ENCODE measurements around the gene TMEM121B.
A peak's percentile ranks its signal among the peaks of the same experiment; 100 is the strongest.

TMEM121B gene

GRCh38 chr22:17087498-17088131, 33.5 kb downstream of the TMEM121B start:
- no peak for DNase-seq (ENCODE audit: low spot score)

DNA sequence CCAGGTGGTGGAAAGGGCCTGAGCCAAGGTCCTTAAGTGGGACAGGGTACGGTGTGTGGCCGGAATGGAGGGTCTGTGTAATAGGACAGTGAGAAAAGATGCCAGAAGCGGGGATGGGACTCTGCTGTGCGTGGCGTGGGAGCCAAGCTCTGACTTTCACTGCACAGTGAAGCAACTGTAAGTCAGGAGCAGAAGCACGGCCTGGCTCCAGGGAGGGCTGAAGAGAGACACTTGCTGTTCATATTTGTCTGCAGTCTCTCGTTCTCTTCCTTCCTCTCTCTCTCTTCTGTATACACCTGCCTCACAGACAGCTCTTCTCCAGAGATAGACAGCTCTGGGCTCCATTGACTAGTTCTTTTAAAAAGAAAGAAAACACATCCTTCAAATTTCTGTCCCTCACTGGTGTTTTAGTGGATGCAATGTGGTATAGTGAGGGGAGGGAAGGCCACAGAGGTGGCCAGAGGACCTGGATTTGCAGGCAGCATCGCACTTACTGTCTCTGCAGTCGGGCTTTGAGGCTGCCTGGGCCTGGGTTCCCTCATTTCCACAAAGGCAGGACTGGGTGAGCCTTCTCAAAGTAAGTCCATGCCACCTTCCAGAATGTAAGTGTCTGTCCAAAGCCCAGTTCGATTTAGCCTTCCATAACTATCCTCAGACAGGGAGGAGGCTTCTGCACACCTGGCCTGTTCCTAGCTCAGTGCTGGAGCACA, 34.2 kb downstream of the TMEM121B start:
- no peak for DNase-seq (ENCODE audit: low spot score)

DNA sequence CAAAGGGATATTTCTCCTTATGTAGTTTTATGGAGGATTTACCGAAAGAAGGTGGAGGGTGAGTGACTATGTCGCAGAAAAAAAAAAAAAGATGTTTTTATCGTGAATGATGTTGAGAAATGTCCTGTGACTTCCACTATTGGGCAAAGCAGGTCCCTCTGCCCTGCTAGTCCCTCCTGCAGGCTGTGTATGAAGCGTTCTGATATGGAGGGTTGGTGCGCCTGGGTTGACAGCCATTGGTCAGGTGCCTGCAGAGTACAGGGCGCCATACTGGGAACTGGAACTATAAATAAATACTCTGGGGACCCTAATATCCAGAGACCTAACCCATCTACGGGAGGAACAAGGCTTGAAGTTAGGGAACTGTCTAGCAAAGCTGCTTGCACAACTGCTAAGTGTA, 34.9 kb downstream of the TMEM121B start:
- DNase-seq (ENCODE audit: low spot score) = no peak

DNA sequence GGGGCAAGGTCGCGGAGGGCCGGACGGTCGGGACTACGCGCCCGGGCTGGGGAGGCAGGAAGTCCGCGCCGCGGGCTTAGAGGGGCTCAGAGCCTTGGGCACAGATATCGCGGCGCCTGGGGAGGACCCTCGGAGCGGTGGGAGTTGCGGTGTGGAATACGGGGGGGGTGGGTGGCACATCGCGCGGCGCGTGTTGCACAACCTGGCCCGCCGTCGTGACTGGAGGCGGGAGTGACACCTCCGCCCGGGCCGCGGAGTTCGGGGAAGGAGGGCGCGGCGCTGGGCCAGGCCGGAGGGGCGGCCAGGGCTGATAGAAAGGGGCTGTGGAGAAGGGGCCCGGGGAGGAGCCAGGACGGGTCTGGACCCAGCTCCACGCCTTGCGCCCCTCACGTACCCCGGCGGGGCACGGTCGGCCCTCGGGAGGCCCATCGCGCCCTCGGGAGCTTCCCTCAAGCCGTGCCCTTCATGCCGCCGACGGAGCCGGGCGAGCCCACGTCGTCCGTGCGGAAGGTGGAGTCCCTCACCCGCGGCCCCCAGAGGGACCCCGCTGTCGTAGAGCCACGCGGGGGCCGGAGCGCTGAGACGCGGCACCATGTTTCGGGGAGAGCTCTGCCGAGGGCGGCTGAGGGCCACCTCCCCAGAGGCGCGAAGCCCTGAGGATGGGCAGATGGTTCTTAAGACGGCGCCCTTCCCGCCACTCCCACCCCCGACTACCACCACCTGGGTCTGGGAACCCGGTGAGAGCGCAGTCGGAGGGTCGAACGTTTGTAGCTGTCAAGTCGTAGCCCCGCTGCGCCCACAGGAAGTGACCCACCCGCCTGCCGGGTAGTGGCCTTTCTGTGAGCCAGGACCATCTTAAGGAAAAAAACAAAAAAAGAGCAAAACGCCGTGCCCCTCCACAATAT, 35.6 kb downstream of the TMEM121B start:
- no peak for DNase-seq (ENCODE audit: low spot score)

- DNase-seq (ENCODE audit: low spot score) = peak; percentile 93
Observed at GRCh38 chr22:17084554-17085276, 36.4 kb downstream of the TMEM121B start, which contains the start of gene IL17RA. Gene IL17RA (plus strand): TSS chr22:17085000. CDS start chr22:17085092, 92 bp downstream.

DNA sequence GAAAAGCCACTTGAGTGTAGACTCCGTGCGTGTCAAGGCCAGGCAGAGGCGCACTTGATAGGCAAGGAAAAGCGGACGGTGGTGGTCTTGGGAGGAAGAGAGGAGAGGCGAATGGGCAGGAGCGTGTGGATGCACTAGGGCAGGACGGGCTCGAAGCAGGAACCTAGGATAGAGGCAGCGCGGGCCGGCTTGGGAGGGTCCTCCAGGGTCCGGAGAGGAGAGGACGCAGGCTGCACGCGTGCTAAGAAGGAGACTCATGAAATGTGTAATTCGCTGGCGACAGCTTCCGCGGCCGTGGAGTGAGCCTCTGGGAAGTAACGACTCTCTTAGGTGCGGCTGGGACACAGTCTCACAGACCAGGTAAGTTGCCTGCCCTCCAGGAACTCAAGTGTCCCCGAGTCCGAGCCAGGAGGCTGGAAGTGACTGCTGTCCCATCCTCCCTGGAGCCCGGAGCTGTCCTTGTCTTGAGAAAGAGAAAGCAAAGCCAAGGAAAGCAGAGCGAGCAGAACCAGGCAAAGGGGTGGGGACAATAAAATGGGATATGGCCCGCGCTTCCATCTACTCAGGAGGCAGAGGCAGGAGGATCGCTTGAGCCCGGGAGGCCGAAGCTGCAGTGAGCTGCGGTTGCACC, 37.2 kb downstream of the TMEM121B start:
- DNase-seq (ENCODE audit: low spot score) = no peak

- DNase-seq (ENCODE audit: low spot score) = no peak
Observed at GRCh38 chr22:17083255-17083654, 37.9 kb downstream of the TMEM121B start.

DNA sequence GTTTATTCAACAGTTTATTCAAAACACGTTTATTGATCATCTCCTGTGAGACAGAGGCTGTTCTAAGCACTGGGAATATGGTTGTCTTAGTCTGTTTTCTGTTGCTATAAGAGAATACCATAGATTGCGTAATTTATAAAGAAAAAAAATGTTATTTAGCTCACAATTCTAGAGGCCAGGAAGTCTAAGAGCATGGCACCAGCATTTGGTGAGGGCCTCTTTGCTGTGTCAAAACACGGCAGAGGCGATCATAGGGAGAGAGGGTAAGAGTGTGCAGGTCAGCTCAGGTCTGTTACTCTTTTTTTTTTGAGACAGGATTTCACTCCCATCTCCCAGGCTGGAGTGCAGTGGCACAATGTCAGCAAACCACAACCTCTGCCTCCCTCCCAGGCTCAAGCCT, 41.6 kb downstream of the TMEM121B start:
- DNase-seq (ENCODE audit: low spot score) = no peak

DNA sequence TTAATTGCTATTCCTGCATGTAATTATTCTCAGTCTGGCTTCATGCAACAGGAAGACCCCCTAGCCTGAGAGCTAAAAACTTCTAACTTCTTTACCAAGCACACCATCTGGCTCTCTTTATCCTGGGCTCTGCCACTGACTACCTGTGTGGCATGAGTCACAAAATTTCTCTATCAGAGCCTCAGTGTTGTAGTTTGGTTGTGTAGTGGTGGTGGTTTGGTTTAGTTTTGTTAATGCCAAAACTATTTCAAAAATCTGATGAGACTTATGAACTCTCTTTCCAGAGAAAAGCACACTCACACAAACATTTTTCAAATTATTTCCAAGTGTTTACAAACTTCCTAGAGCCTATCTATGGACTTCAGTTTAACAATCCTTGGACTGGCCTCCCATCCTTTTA, 43.9 kb downstream of the TMEM121B start:
- DNase-seq (ENCODE audit: low spot score) = no peak

- no peak for DNase-seq (ENCODE audit: low spot score)
Observed at GRCh38 chr22:17074648-17075002, 46.5 kb downstream of the TMEM121B start.

DNA sequence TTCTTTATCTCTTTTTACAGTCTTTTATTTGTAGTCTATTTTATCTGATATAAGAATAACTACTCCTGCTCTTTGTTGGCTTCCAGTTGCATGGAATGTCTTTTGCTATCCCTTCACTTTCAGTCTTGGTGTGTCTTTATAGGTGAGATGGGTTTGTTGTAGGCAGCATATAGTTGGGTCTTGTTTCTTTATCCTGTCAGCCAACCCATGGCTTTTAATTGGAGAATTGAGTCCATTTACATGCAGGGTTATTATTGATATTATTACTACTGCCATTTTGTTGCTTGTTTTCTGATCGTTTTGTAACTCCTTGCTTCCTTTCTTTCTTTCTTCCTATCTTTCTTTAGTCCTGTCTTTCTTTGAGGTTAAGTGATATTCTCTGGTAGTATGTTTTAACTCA, 48.3 kb downstream of the TMEM121B start:
- DNase-seq (ENCODE audit: low spot score) = no peak

Data from Ammon's horn (tissue), 1 donor.